GM21381 (cell line): ENCODE results near the gene ZNF735.
"Not testable (repeated sequence)": the region's sequence is repeated elsewhere in the genome, so short reads cannot be mapped to it uniquely, and the experiment has no call there.

Source experiments
- ATAC-seq: cut with Tn5 transposase; IDR thresholded peaks from one replicate; pipeline ENCODE4 v1.9.1; 2021; ENCODE audit warnings: mild to moderate bottlenecking, moderate library complexity; ENCODE audit not compliant: unreplicated experiment

ZNF735 gene

GRCh38 chr7:64206903-64207302 is at the start of gene ZNF735:
Gene ZNF735, plus strand, starts transcription at chr7:64207203. Its CDS starts 0 bp downstream, at chr7:64207203.
- ATAC-seq = no peak

- not testable (repeated sequence) for ATAC-seq
These were observed 36.0 kb upstream of the ZNF735 start for GRCh38 chr7:64170974-64171373.

- ATAC-seq = no peak
These were observed 32.7 kb upstream of the ZNF735 start for GRCh38 chr7:64174328-64174727.

GRCh38 chr7:64174941-64175340 is 32.1 kb upstream of the ZNF735 start:
- no peak for ATAC-seq

GRCh38 chr7:64180989-64181388 is 26.0 kb upstream of the ZNF735 start:
- no peak for ATAC-seq

- ATAC-seq = no peak
These were observed 25.4 kb upstream of the ZNF735 start for GRCh38 chr7:64181586-64181985.

- no peak for ATAC-seq
These were observed 24.8 kb upstream of the ZNF735 start for GRCh38 chr7:64182036-64182790.

- ATAC-seq = no peak
These were observed 23.8 kb upstream of the ZNF735 start for GRCh38 chr7:64183126-64183742.

GRCh38 chr7:64183827-64184372 is 23.1 kb upstream of the ZNF735 start:
- no peak for ATAC-seq

GRCh38 chr7:64184376-64184775 is 22.6 kb upstream of the ZNF735 start:
- no peak for ATAC-seq

- no peak for ATAC-seq
These were observed 19.6 kb upstream of the ZNF735 start for GRCh38 chr7:64187408-64187807.

- no peak for ATAC-seq
These were observed 14.8 kb upstream of the ZNF735 start for GRCh38 chr7:64192148-64192704.

GRCh38 chr7:64192775-64193174 is 14.2 kb upstream of the ZNF735 start:
- ATAC-seq = no peak

- ATAC-seq = not testable (repeated sequence)
These were observed 12.8 kb downstream of the ZNF735 start for GRCh38 chr7:64219710-64220298.

- no peak for ATAC-seq
These were observed 16.4 kb downstream of the ZNF735 start for GRCh38 chr7:64223366-64223765.

GRCh38 chr7:64228174-64228573 is 21.2 kb downstream of the ZNF735 start, which contains the start of gene ZNF679:
Gene ZNF679, plus strand, starts transcription at chr7:64228474. Its CDS starts 20,644 bp downstream, at chr7:64249118.
- ATAC-seq = not testable (repeated sequence)

GRCh38 chr7:64266341-64266919 is 59.4 kb downstream of the ZNF735 start:
- no peak for ATAC-seq
